Stimulated activated CD8-positive, alpha-beta memory T cell treated with anti-CD3 and anti-CD28 coated beads, Interleukin-15, amount 100 ng/mL, for 1 hour (primary cell): Measurements from ENCODE around the gene GNB5.
A peak's percentile ranks its signal among the peaks of the same experiment; 100 is the strongest.
"Not testable (repeated sequence)": the region's sequence is repeated elsewhere in the genome, so short reads cannot be mapped to it uniquely, and the experiment has no call there.

Experiments used
- DNase-seq: peaks from one replicate; pipeline ENCODE4 v3.0.0-alpha.2; 2020; ENCODE audit warnings: low read depth

The GNB5 gene

DNA sequence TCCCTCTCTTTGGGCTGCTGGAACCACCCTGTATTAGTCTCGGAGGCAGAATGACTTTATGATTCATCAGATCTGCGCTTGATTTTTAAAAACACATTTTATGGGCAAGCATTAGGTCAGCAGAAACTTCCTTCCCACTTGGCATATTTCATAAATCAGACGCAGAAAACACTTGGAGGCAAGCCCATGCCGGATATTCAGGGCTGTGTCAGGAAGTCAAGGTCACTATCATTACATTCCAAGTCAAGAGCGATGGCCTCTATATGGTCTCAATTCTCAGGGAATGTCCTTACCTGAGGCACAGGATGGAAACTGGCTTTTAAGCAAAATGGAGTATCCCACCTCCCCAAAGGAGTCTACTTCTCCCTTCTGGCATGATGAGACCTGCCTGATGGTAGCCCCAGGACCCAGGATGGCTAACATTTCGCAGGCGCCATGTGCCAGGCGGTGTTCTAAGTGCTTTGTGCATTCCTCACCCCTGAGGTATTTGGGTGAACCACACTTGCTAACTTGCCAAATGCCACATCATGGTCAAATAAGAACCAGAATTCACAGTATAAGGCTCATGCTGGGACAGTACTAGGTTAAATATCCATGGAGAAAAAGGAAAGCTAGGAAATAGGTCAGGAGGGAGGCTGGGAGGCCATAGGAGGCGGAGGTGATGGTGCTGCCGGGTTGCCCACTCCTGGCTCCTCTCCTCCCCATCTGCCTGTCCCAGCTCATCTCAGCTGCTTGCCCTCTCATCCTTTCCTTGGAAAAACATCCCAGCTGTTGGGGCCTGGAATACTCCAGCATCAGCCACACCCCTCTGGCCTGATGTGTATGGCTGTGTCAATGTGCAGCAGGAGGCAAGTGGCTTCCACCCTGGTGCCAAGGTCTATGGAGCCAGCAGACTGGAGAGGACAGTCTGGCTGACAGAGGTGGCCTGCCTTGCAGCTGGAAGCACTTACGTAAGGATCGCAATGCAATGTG lies 97.4 kb downstream of the GNB5 start:
- no peak for DNase-seq

GRCh38 chr15:52093167-52093538 lies 98.0 kb downstream of the GNB5 start:
- DNase-seq = no peak

- DNase-seq = no peak
Measured at GRCh38 chr15:52090193-52090592, 101.0 kb downstream of the GNB5 start.

DNA sequence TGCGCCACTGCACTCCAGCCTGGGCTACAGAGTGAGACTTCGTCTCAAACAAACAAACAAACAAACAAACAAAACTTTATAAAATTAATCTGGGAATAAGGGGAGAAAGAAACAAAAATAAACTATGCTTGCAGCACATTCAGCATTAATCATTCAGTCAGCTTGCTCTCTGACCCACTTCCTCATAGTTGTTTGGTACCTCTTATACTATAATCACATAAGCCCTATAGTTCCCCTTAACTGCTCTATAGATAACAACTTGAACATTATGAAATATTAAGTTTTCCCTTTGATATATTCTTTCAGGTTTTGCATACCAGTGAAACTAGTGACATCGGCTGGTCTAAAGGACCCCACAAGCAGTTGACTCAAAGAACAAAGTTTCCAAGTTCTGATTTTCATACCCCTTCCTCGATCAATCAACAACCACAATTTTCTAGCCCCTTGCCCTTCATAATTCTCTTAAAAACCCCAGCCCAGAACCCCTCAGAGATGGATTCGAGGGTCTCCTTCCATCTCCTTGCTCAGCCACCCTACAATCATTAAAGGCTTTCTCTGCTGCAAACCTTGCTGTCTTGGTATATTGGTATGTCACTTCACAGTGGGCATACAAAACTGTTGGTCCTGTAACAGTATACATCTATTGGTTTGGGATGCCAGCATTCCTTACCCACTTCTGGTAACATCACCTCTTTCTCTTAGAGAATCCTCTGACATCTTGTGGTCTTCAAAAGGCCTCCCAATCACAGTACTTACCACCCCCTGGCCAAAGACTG lies 105.0 kb downstream of the GNB5 start:
- DNase-seq = no peak

DNA sequence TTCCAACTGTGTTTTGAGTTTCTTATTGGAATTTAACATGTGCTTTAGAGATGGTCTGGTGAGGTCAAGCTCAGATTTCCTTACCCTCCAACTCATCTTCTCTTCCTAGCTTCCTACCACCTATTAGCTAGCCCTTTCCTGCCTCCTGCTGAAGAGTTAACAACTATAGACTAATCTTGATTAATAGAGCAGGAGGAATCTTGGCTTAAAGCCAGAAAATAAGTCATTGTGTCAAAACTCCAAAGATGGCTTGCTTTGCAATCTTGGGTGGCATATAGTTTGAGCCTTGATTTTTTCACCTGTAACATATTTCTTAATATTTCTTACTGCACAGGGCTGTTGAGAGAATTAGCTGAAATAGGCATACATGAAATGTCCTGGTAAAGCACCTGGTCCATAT lies 105.9 kb downstream of the GNB5 start:
- DNase-seq = no peak

GRCh38 chr15:52083603-52084002 lies 107.6 kb downstream of the GNB5 start:
- no peak for DNase-seq

- DNase-seq = not testable (repeated sequence)
Measured at GRCh38 chr15:52083037-52083359, 108.2 kb downstream of the GNB5 start.

GRCh38 chr15:52082197-52083036 lies 108.8 kb downstream of the GNB5 start:
- DNase-seq = no peak

DNA sequence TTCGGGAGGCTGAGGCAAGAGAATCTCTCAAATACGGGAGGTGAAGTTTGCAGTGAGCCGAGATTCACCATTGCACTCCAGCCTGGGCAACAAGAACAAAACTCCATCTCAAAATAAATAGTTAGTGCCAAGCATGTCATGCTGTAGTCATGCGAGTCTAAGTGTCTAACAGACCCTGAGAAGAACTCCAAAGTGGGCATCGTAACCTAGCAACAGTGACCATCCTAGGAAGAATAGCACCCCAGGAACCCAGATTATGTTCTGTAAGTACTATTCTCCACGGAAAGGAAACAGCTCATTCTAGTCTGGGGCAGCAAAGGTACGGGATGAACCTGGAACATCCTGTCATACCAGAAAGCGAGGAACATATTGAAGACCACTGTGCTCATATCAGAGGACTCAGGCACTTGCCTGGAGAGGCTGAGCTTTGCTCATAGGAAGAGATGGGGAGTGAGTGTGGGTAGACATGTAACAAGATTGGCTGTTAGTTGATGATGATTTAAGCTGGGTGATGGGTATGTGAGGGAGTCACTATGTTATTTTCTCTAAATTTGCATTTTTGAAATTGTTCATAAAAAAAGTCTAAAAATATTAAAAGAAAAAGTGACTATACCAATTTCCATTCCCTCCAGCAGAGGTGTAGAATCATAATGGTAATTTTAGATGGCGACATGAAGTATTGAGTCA lies 110.3 kb downstream of the GNB5 start:
- no peak for DNase-seq

- no peak for DNase-seq
Measured at GRCh38 chr15:52080031-52080430, 111.2 kb downstream of the GNB5 start.

DNA sequence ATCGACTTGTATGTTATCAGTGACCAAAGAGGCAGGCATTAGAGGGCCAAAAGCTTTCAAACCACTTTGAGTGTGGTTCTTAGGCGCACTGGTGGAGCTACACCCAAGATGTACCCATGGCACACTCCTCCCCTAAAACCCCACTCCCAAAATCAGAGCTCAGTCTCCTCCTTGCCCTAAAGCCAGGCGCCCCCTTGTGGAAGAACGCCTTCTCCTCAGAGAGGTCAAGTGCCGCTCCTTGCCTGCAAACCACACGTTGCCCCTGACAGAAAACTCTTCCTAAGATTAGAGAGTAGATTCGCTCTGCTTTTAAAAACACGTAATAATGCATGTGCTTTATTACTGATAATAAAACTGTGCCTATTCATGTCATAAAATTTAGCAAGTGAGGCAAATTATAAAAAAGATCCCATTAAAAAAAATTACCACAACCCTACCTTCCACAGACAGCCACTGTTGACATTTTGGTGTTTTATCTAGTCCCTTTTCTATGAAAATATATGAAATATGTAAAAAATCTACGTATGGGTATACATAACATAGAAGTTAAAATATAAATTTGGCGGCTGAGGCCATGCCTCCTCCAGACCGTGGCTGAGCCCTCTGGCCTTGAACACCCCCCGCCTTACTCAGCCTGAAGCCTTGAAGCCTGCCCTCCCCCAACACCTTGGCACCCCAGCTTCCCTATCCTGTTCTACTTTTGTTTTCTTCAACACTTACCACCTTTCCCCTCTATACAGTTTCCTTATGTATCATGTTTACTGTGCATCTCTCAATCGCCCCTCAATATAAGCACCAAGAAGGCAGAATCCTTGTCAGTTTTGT lies 112.1 kb downstream of the GNB5 start:
- peak; percentile 79 for DNase-seq

DNA sequence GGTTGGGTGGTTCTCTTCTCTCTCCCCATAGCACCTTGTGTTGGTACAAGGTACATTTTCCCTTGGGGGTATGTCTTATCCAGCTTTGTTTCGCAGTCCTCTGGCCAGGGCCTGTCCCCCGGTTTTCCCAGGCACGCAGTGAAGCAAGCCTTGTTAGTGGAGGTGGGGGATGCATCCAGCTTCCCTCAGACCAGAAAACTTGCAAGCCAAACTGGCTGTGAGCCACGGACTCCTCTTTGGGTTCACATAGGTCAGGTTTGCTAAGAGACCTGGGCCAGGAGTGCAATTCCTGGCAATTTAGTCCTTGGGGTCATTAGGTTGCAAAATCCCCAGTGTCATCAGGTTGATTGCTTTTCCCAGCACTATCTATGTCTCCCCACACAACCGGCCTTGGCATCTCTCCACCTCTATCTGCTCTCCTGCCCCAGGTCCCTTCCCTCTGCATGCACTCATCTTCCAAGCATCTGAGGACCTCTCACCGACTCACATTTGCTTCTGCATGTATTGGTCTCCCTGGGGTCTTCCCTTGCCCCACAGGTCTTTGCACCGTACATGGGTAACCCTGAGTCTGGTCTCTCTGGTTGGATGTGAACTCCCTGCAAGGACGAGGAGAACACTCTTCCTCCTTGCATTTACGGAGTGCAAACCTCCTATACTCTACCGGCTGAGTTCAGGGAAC lies 112.9 kb downstream of the GNB5 start:
- no peak for DNase-seq

GRCh38 chr15:52076889-52077781 lies 114.1 kb downstream of the GNB5 start:
- DNase-seq = no peak

GRCh38 chr15:52071570-52071969 lies 119.6 kb downstream of the GNB5 start:
- no peak for DNase-seq

DNA sequence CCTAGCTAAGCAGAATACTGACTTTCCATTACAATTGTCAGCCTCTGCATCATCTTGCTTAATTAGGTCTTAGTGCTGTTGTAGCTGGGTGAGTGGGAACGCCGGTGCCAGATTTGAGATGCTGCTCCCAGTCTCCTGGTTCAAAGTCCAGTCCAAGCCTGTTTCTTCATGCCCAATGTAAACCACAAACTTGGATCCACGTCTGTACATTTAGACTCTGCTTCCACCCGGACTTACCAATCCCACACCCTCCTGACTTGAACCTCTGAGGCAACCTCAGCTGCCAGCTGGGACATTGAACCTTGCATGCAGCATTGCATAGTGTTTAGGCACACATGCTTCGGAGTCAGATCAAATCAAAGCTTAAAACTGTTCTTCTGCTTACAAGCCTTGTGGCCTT lies 121.6 kb downstream of the GNB5 start:
- no peak for DNase-seq

DNA sequence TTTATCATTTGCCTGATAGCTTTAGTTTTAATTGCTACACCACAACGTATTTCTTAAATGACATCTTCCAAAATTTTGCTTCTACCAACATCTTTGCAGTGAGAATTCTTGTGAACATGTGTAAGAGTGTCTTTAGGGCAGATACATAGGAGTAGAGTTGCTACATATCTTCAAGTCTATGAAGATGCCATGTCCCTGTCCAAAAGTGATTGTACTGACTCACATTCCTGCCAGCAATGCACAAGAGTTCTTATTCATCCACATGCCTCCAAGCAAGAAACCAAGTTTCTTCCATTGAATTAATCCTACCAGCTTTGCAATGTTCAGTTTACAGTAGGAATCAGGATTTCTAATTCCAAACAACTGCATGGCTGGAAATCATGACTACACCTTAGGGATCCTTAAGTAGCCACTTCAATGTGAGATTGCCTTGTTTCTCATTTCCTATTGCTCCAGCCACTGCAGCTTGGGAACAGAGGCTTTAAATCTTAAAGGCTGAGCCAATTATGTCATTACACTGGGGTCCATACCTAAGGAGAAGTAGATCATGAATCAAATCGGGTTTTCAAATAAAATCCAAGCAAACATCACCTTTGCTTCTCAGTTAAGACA lies 123.1 kb downstream of the GNB5 start:
- no peak for DNase-seq

DNA sequence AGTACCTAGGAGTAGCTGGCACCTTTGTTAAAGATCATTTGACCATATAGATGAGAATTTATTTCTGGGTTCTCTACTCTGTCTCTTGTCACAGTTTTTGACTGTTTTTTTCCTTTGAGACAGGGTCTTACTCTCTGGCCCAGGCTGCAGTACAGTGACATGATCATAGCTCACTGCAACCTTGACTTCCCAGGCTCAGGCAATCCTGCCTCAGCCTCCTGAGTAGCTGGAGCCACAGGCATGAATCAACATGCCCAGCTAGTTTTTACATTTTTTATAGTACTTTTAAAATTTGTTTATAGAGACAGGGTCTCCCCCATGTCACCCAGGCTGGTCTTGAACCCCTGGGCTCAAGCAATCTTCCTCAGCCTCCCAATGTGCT lies 123.7 kb downstream of the GNB5 start:
- DNase-seq = no peak

DNA sequence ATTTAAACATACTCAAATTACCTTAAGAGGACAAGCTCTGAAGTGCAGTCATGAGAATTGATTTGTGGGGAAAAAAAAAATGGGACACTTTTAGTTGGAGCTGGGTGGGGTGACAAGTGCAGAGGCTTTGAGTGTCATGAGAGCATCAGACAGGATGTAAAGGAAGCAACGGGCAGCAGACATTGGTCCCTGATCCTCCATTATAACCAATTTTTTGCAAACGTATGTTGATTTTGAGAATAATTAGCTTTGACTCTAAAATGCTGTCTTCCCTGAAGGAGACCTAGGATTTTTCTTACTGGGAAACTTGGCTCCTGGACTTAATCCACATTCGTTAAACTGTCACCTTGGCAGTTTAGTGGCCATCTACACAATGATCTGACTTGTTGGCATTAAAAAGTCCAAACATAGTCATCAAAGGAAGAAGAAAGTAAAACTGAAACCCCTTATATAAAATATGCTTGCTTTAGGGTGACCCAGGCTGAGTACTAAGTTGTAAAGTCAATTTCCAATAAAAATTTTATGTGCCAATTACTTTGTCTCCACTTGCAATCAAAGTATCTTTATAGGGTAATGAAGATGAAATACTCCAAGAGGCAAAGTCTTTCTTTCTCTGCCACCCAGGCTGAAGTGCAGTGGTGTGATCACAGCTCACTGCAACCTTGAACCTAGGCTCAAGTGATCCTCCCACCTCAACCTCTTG lies 124.2 kb downstream of the GNB5 start:
- no peak for DNase-seq
